Progenitor cell of endocrine pancreas (in vitro differentiated cells): Measurements from ENCODE around the gene AICDA. TPM values are rescaled to one million over a fixed set of nuclear protein-coding genes. Genes with fewer than 3 reads are reported as not detected.
"Not testable (repeated sequence)": the region's sequence is repeated elsewhere in the genome, so short reads cannot be mapped to it uniquely, and the experiment has no call there.

Source experiments
- DNase-seq: peaks from one replicate; pipeline ENCODE4 v3.0.0; 2021; ENCODE audit warnings: low spot score; ENCODE audit not compliant: unreplicated experiment
- H3K27ac Mint-ChIP-seq: 2 replicates; pipeline ENCODE4 v1.8.0; 2021; ENCODE audit warnings: mild to moderate bottlenecking, moderate library complexity, mixed read lengths
- H3K27me3 Mint-ChIP-seq: 2 replicates; pipeline ENCODE4 v1.8.0; 2021; ENCODE audit warnings: mixed read lengths
- H3K36me3 Mint-ChIP-seq: 2 replicates; pipeline ENCODE4 v1.8.0; 2022; ENCODE audit warnings: mixed read lengths; ENCODE audit not compliant: insufficient read depth
- H3K4me1 Mint-ChIP-seq: 2 replicates; pipeline ENCODE4 v1.8.0; 2021; ENCODE audit warnings: low read depth, mixed read lengths
- H3K4me3 Mint-ChIP-seq: 2 replicates; pipeline ENCODE4 v1.8.0; 2021; ENCODE audit warnings: low read depth, mild to moderate bottlenecking, moderate library complexity, mixed read lengths
- H3K9me3 Mint-ChIP-seq: 2 replicates; pipeline ENCODE4 v1.8.0; 2021; ENCODE audit warnings: low read depth, mixed read lengths
- total RNA-seq: library from RNA; stranded (reverse); gene quantifications from 2 replicates; pipeline ENCODE4 v1.2.1, GENCODE V29; 2021
- TF ChIP-seq, protein P1 (sequence below): fragments of 200-600 bp; sonication (generic); IDR thresholded peaks from one replicate; pipeline ENCODE4 v1.5.0; 2021; ENCODE audit warnings: antibody characterized with exemption, mild to moderate bottlenecking; ENCODE audit not compliant: unreplicated experiment

AICDA gene
- total RNA-seq, 1 donor from 2014 or later, result not detected

DNA sequence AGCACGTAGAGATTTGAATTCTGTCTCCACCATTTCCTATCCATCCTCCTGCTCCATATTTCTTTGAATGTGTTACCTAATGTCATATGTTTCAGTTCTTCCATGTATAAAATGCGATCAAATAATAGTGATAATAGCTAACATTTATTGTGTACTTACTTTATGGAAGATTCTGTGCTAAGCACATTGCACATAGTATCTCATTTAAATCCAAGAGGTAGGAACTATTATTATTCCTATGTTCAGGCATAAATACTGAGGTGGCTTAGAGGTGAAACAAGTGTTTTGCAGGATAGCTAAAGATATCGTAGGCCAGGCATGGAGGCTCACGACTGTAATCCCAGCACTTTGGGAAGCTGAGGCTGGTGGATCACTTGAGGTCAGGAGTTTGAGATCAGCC, 17.5 kb upstream of the AICDA start:
- Mint-ChIP-seq H3K36me3 (peaks cover 1% of the 10 kb centered on the region), H3K27me3 (peaks cover 12% of the 10 kb centered on the region), H3K9me3 (peaks cover 12% of the 10 kb centered on the region), H3K27ac (no peak overlapping the region), H3K4me1 (peaks cover 2% of the 10 kb centered on the region), H3K4me3 (no peak overlapping the region)
- DNase-seq, result no peak
- TF ChIP-seq, protein P1, sequence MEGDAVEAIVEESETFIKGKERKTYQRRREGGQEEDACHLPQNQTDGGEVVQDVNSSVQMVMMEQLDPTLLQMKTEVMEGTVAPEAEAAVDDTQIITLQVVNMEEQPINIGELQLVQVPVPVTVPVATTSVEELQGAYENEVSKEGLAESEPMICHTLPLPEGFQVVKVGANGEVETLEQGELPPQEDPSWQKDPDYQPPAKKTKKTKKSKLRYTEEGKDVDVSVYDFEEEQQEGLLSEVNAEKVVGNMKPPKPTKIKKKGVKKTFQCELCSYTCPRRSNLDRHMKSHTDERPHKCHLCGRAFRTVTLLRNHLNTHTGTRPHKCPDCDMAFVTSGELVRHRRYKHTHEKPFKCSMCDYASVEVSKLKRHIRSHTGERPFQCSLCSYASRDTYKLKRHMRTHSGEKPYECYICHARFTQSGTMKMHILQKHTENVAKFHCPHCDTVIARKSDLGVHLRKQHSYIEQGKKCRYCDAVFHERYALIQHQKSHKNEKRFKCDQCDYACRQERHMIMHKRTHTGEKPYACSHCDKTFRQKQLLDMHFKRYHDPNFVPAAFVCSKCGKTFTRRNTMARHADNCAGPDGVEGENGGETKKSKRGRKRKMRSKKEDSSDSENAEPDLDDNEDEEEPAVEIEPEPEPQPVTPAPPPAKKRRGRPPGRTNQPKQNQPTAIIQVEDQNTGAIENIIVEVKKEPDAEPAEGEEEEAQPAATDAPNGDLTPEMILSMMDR, result no peak

DNA sequence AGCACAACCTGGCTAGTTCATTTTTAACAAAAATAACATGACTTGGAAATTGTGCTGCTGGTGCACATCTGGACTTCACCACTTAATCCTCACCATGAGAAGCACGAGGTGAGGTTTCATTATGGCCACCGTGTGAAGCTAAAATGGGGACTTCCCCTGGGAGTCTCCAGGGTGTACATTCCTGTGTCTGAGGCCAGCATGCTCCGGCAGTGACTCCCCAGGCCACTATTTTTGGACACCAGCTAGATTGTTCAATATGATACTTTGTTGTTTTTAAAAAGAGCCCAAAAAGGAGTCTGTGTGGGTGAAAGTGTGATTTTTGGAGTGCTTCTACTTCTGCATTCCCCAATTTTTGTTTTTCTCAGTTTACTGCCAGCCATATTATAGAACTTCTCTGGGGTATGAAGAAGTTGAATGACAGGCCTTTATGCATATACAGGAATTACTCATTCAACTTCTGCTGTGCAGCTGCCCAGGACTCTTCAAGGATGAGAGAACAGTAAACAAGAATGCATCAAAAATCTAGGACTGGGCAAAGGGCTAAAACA, 16.9 kb upstream of the AICDA start:
- TF ChIP-seq, protein P1, result no peak
- Mint-ChIP-seq H3K4me3 (no peak overlapping the region), H3K36me3 (peaks cover 1% of the 10 kb centered on the region), H3K27ac (no peak overlapping the region), H3K27me3 (peaks cover 7% of the 10 kb centered on the region), H3K4me1 (peaks cover 2% of the 10 kb centered on the region), H3K9me3 (peaks cover 12% of the 10 kb centered on the region)
- no peak for DNase-seq

DNA sequence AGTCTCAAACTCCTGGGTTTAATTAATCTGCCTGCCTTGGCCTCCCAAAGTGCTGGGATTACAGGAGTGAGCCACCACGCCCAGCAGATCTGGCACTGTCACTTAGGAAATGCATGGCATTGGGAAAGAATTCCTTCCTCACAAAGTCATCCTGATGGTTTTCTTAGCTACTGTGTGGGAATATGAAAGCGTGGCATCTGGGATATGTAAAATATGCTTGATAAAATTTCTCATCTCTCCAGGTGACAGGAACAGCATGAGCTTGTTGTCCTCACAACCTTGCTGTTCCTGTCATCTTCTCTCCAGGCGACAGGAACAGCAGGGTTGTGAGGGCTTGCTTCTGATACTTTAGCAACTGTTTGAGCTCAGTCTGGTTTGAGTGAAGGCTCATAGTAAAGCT, 16.1 kb upstream of the AICDA start:
- TF ChIP-seq, protein P1, result no peak
- Mint-ChIP-seq H3K27me3 (peaks cover 3% of the 10 kb centered on the region), H3K4me1 (peaks cover 2% of the 10 kb centered on the region), H3K9me3 (peaks cover 12% of the 10 kb centered on the region), H3K36me3 (peaks cover 1% of the 10 kb centered on the region), H3K4me3 (no peak overlapping the region), H3K27ac (peak overlapping the region; percentile 22)
- no peak for DNase-seq

DNA sequence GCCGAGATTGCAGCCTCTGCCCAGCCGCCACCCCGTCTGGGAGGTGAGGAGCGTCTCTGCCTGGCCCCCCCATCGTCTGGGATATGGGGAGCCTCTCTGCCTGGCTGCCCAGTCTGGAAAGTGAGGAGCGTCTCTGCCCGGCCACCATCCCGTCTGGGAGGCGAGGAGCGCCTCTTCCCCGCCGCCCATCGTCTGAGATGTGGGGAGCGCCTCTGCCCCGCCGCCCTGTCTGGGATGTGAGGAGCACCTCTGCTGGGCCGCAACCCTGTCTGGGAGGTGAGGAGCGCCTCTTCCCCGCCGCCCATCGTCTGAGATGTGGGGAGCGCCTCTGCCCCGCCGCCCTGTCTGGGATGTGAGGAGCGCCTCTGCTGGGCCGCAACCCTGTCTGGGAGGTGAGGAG, 12.1 kb upstream of the AICDA start:
- H3K27me3 Mint-ChIP-seq, H3K9me3 Mint-ChIP-seq, H3K36me3 Mint-ChIP-seq, H3K4me1 Mint-ChIP-seq, DNase-seq, H3K4me3 Mint-ChIP-seq, H3K27ac Mint-ChIP-seq: not testable (repeated sequence)

DNA sequence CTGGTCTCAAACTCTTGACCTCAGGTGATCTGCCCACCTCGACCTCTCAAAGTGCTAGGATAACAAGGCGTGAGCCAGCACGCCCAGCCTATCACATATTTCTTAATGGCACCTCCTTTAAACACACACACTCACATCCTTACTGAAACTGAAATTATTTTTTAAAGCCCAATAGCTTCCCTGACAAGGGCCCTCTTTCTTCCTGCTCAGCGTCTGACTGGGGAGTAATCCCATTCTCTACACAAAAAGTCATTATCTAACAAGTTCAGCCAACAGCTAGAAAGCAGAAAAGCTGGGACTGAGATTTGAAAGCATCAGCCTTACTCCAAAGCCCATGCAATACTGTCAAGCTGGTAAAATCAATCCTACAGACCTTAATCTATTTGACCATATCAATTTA, 10.0 kb upstream of the AICDA start:
- no peak for DNase-seq
- peaks cover 7% of the 10 kb centered on the region for H3K4me1 Mint-ChIP-seq
- H3K9me3 Mint-ChIP-seq, result peaks cover 9% of the 10 kb centered on the region
- H3K27ac Mint-ChIP-seq, result no peak overlapping the region
- no peak overlapping the region for H3K4me3 Mint-ChIP-seq
- no peaks in the 10 kb centered on the region for H3K27me3 Mint-ChIP-seq
- peaks cover 3% of the 10 kb centered on the region for H3K36me3 Mint-ChIP-seq
- TF ChIP-seq, protein P1, result no peak

DNA sequence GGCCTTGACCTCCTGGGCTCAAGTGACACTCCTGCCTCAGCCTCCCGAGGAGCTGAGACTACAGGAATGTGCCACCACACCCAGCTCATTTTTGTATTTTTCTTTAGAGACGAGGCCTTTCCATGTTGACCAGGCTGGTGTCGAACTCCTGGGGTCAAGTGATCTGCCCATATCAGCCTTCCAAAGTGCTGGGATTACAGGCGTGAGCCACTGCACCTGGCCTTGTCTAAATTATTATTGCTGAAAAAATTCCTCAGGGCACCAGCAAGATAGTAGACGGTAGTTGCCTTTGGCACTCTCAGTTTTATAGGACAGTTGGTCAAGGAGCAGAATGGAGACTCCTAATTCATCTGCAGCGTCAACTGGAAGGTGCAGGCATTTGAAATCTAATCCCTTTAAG, 2.5 kb upstream of the AICDA start:
- H3K9me3 Mint-ChIP-seq, result peaks cover 3% of the 10 kb centered on the region
- TF ChIP-seq, protein P1, result no peak
- no peak overlapping the region for H3K4me3 Mint-ChIP-seq
- H3K36me3 Mint-ChIP-seq, result peaks cover 2% of the 10 kb centered on the region
- H3K27me3 Mint-ChIP-seq, result peaks cover 13% of the 10 kb centered on the region
- H3K27ac Mint-ChIP-seq, result no peak overlapping the region
- H3K4me1 Mint-ChIP-seq, result peaks cover 5% of the 10 kb centered on the region
- DNase-seq, result no peak

DNA sequence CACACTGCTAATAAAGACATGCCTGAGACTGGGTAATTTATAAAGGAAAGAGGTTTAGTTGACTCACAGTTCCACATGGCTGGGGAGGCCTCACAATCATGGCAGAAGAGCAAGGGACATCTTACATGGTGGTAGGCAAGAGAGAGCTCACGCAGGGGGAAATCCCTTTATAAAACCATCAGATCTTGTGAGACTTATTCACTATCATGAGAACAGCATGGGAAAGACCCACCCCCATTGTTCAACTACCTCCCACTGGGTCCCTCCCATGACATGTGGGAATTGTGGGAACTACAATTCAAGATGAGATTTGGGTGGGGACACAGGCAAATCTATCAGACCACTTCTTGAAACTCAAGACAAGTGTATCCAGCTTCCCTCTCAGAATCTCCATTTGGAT, 1.2 kb upstream of the AICDA start:
- not testable (repeated sequence) for H3K4me1 Mint-ChIP-seq, DNase-seq, H3K27ac Mint-ChIP-seq, H3K4me3 Mint-ChIP-seq, H3K36me3 Mint-ChIP-seq, H3K9me3 Mint-ChIP-seq
- H3K27me3 Mint-ChIP-seq, result peaks cover 22% of the 10 kb centered on the region
